Activated CD4-positive, alpha-beta memory T cell treated with anti-CD3 and anti-CD28 coated beads for 36 hours (primary cell): ENCODE data around the gene PDE8A. TPM values are rescaled to one million over a fixed set of nuclear protein-coding genes. Genes with fewer than 3 reads are reported as not detected.
"Not testable (repeated sequence)": the region's sequence is repeated elsewhere in the genome, so short reads cannot be mapped to it uniquely, and the experiment has no call there.

Source experiments
- CTCF ChIA-PET: fragments of 350-600 bp; sonication (Branson Sonifier 250); formaldehyde crosslinking; loops from one replicate; lab custom pipeline; 2021; ENCODE audit warnings: antibody characterized with exemption, inconsistent platforms; lab: Charles Lee
- POLR2A ChIA-PET: fragments of 350-600 bp; sonication (Branson Sonifier 250); formaldehyde crosslinking; loops from one replicate; lab custom pipeline; 2021; ENCODE audit warnings: antibody characterized with exemption; lab: Charles Lee
- DNase-seq: peaks from one replicate; pipeline ENCODE4 v3.0.0-alpha.2; 2020
- H3K27ac Mint-ChIP-seq: one replicate; pipeline ENCODE4 v1.8.0; 2021; ENCODE audit warnings: mixed read lengths
- H3K27me3 Mint-ChIP-seq: one replicate; pipeline ENCODE4 v1.8.0; 2021; ENCODE audit warnings: mixed read lengths
- H3K36me3 Mint-ChIP-seq: one replicate; pipeline ENCODE4 v1.8.0; 2021; ENCODE audit warnings: mixed read lengths
- H3K4me1 Mint-ChIP-seq: one replicate; pipeline ENCODE4 v1.8.0; 2021; ENCODE audit warnings: low read depth, mixed read lengths
- H3K4me3 Mint-ChIP-seq: one replicate; pipeline ENCODE4 v1.8.0; 2021; ENCODE audit warnings: mild to moderate bottlenecking, mixed read lengths
- H3K9me3 Mint-ChIP-seq: one replicate; pipeline ENCODE4 v1.8.0; 2021; ENCODE audit warnings: mixed read lengths
- intact Hi-C: fragments of 100-400 bp; cut with micrococcal nuclease; formaldehyde crosslinking; loops from one replicate; pipeline ENCODE4 v1.15.1; 2023
- total RNA-seq, 2 experiments: library from RNA; stranded (reverse); gene quantifications; one replicate each; pipeline ENCODE4 v1.2.3, GENCODE V29; 2021

The PDE8A gene
- total RNA-seq, 2 experiments from 2014 or later: 20.8 to 21.2 TPM

DNA sequence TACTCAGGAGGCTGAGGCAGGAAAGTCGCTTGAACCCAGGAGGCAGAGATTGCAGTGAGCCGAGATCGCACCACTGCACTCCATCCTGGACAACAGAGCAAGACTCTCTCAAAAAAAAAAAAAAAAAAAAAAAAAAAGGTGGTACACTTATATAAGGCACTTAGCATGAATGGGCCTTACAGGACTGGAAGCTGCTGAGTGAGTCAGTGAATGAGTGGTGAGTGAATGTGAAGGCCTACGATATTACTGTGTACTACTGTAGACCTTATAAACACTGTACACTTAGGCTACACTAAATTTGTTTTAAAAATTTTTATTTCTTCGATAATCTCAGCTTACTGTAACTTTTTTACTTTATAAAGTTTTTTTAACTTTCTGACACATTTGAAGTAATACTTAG, 15.1 kb downstream of the PDE8A start:
- POLR2A ChIA-PET, H3K27me3 Mint-ChIP-seq, CTCF ChIA-PET, H3K9me3 Mint-ChIP-seq, H3K4me3 Mint-ChIP-seq, H3K27ac Mint-ChIP-seq, intact Hi-C loops, DNase-seq, H3K36me3 Mint-ChIP-seq: not testable (repeated sequence)
- H3K4me1 Mint-ChIP-seq: peaks cover 36% of the 10 kb centered on the region

DNA sequence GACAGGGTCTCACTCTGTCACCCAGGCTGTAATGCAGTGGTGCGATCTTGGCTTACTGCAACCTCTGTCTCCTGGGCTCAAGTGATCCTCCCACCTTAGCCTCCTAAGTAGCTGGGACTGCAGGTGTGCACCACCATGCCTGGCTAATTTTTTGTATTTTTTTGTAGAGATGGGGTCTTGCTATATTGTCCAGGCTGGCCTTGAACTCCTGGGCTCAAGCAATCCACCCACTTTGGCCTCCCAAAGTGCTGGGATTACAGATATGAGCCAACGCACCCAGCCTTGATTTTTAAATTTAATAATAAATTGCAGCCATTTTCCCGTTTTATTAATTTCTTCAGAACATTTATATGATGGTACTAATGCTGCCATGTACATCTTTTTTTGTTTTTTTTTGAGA, 15.6 kb downstream of the PDE8A start:
- intact Hi-C loops, DNase-seq, POLR2A ChIA-PET, CTCF ChIA-PET, H3K27ac Mint-ChIP-seq, H3K9me3 Mint-ChIP-seq, H3K36me3 Mint-ChIP-seq, H3K4me3 Mint-ChIP-seq, H3K27me3 Mint-ChIP-seq: not testable (repeated sequence)
- peaks cover 37% of the 10 kb centered on the region for H3K4me1 Mint-ChIP-seq

DNA sequence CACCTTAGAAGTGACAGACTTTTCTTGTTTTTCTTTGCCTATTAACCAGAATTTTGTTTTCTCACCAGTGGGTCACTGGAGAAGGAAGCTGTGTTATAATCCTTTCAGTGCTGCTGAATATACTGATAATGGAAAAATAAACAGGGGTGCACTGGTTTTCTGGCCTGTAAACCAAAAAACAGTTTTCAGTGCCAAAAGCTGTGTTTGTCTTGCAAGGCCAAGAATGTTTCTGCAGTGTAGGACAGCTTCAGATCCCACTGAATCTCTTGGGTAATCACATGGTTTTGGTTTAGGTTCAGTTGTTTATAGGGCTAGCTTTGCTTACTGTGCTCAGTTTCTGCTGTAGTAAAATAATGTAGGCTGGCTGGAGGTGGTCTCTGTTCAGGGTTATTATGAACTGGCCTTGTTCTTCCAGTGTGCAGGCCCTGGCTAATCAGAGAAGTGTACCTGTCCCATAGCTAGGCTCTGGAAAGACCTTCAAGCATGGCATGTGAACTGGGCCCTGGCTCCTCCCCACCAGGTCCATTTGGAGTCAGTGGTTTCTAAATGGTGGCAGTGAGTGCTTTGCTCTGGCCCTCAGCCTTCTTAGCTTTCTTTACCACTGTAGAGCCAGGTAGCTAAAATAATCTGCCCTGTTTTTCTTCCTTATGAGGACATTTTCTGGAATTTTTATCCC, 18.7 kb downstream of the PDE8A start:
- no peak overlapping the region for H3K27ac Mint-ChIP-seq
- no peak overlapping the region for H3K4me3 Mint-ChIP-seq
- H3K27me3 Mint-ChIP-seq: no peaks in the 10 kb centered on the region
- no peak for DNase-seq
- intact Hi-C loops: no loop called here
- H3K9me3 Mint-ChIP-seq: no peaks in the 10 kb centered on the region
- ChIA-PET CTCF (no interaction called here), POLR2A (no interaction called here)
- no peaks in the 10 kb centered on the region for H3K36me3 Mint-ChIP-seq
- H3K4me1 Mint-ChIP-seq: peaks cover 40% of the 10 kb centered on the region

DNA sequence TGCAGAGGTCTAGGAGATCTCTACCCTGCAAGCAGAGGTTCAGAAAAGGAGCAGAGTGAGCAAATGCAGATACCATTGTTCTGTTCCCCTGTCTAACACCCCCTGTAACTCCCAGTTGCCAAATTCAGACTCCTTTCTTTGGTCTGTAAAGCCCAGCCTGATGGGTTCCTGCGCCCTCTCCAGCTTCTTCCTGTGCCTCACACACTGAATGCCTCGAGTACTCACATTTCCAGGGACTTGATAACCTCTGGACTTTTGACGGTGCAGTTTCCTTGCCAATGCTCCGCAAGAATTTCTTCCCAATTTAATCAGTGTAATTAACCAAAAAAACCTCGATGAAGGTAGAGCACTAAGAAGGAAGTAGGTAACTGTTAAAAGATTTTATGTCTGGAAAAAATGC, 19.3 kb downstream of the PDE8A start:
- DNase-seq: no peak
- Mint-ChIP-seq H3K4me1 (peaks cover 40% of the 10 kb centered on the region), H3K36me3 (no peaks in the 10 kb centered on the region), H3K4me3 (no peak overlapping the region), H3K9me3 (no peaks in the 10 kb centered on the region), H3K27ac (no peak overlapping the region), H3K27me3 (no peaks in the 10 kb centered on the region)
- POLR2A ChIA-PET: no interaction called here
- CTCF ChIA-PET: no interaction called here
- intact Hi-C loops: no loop called here

DNA sequence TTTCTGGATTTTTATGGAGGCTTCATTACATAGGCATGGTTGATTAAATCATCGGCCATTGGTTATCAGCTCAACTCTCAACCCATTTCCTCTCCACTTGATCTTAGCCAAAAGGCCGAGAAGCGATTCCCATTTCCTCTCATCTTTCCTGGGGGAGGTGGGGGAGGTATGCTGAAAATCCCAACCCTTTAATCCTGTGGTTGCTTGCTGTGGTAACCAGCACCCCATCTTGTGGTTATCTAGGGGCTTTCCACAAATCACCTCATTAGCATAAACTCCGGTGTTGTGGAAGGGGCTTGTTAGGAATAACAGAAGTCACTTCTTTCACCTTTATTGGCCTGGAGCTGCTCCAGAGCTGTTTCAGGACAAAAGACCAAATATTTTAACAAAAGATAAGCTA, 20.9 kb downstream of the PDE8A start:
- H3K27me3 Mint-ChIP-seq: no peaks in the 10 kb centered on the region
- ChIA-PET CTCF (interaction anchor here (0.9 to 1.0 kb wide), 2 partner anchors 42 to 107 kb away, joined by 3 to 5 read pairs; no protein-coding TSS in a partner anchor), POLR2A (no interaction called here)
- intact Hi-C loops: no loop called here
- H3K27ac Mint-ChIP-seq: no peak overlapping the region
- DNase-seq: no peak
- H3K36me3 Mint-ChIP-seq: no peaks in the 10 kb centered on the region
- H3K9me3 Mint-ChIP-seq: no peaks in the 10 kb centered on the region
- H3K4me1 Mint-ChIP-seq: peaks cover 47% of the 10 kb centered on the region
- no peak overlapping the region for H3K4me3 Mint-ChIP-seq

DNA sequence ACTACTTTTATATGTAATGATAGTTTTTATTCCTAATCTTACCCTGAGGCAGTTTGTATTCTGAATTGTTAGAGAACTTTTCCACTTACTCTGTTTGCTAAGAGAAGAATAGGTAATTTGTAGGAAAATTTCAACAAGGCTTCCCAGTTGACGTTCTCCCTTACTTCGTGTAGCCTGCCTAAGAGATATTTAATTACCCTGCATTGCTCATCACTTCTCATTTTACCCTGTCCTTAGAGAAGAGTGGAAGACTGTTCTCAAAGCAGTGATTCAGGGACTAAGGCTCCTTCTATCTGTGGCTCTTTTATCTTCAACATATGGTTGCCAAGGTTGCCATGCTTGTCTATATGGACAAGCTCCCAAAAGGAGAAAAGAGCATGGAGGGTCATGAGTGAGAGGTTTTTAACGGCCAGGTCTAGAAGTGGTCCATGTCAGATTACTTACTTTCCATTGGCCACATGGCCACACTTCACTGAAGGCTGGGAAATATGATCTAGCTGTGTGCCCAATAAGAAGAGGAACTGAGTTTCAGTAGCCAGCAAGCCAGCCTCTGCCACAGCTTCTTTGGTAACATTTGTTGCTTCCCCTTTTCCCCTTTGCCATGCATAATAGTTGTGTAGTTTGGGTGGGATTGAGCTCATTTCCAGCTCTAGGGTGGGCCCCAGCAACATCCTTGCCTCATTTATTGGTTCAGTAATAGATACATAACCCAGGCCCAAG, 22.1 kb downstream of the PDE8A start:
- Mint-ChIP-seq H3K27me3 (no peaks in the 10 kb centered on the region), H3K36me3 (no peaks in the 10 kb centered on the region), H3K4me1 (peaks cover 52% of the 10 kb centered on the region), H3K9me3 (no peaks in the 10 kb centered on the region), H3K27ac (no peak overlapping the region), H3K4me3 (no peak overlapping the region)
- ChIA-PET POLR2A (no interaction called here), CTCF (interaction anchor here (0.9 kb wide), 1 partner anchor 40 kb away, joined by 3 read pairs; no protein-coding TSS in a partner anchor)
- DNase-seq: no peak
- intact Hi-C loops: no loop called here

DNA sequence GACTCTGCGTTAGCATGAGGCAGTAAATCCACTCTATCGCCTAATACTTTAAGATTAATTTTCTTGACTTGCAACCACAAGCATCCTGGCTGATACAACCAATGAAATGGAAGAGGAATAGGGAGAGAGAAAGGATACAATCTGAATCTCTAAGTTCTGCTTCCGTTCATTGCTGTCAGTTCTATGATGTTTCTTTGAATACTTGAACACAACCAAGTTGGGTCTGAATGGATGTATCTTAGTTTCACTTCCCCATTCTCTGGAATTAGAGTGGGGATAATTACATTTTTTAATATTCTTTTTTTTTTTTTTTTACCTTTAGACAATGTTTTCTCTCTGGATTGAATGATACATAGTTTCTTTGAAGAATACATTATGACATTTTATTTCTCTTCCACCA, 22.9 kb downstream of the PDE8A start:
- POLR2A ChIA-PET: no interaction called here
- intact Hi-C loops: no loop called here
- DNase-seq: no peak
- Mint-ChIP-seq H3K27ac (no peak overlapping the region), H3K9me3 (no peaks in the 10 kb centered on the region), H3K4me3 (no peak overlapping the region), H3K27me3 (no peaks in the 10 kb centered on the region), H3K4me1 (peaks cover 53% of the 10 kb centered on the region), H3K36me3 (no peaks in the 10 kb centered on the region)
- CTCF ChIA-PET: interaction anchor here (1.2 kb wide), 1 partner anchor 47 kb away, joined by 3 read pairs; no protein-coding TSS in a partner anchor

DNA sequence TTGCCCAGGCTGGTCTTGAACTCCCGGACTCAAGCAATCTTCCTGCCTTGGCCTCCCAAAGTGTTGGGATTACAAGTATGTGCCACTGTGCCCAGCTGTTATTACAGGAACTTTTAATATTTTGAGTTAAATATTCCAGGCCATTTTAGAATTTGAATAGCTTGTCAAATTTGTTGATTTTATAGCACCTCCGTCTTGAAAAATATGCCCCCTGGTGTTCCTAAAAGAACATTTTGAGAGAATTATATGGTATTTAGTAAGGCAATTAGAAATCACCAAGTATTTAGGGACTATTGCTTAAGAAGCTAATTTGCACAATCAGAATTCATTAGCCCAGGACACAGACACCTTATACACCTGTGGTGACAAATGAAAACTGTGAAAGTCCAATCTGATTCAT, 23.7 kb downstream of the PDE8A start:
- ChIA-PET CTCF (interaction anchor here (0.7 to 1.2 kb wide), 2 partner anchors 48 to 77 kb away, joined by 3 read pairs; no protein-coding TSS in a partner anchor), POLR2A (no interaction called here)
- no peaks in the 10 kb centered on the region for H3K9me3 Mint-ChIP-seq

DNA sequence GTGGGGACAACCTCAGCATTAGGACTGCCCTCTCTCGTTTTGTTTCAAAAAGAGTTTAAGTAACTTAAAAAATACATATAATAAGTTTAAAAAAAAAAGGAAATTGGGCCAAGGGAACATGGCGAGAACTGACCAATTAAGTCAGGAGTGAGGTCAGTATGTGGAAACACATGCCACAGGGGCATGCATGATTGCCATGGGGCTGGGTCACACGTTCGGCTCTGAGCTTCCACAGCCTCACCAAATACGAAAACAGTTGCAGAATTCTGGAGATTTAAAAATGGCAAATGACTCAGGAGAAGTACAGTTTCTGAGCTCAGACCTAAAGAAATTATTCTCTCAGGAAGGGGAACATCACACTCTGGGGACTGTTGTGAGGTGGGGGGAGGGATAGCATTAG, 24.1 kb downstream of the PDE8A start:
- H3K4me3 Mint-ChIP-seq: no peak overlapping the region
- POLR2A ChIA-PET: no interaction called here
- CTCF ChIA-PET: no interaction called here
- no peaks in the 10 kb centered on the region for H3K36me3 Mint-ChIP-seq
- intact Hi-C loops: no loop called here
- no peak overlapping the region for H3K27ac Mint-ChIP-seq
- H3K4me1 Mint-ChIP-seq: peaks cover 52% of the 10 kb centered on the region
- H3K9me3 Mint-ChIP-seq: no peaks in the 10 kb centered on the region
- H3K27me3 Mint-ChIP-seq: no peaks in the 10 kb centered on the region
- no peak for DNase-seq

More for the DNA sequence above, 23.7 kb downstream of the PDE8A start:
- intact Hi-C loops: no loop called here
- no peak overlapping the region for H3K4me3 Mint-ChIP-seq
- no peaks in the 10 kb centered on the region for H3K36me3 Mint-ChIP-seq
- H3K27me3 Mint-ChIP-seq: no peaks in the 10 kb centered on the region
- H3K4me1 Mint-ChIP-seq: peaks cover 52% of the 10 kb centered on the region
- H3K27ac Mint-ChIP-seq: no peak overlapping the region
- DNase-seq: no peak

DNA sequence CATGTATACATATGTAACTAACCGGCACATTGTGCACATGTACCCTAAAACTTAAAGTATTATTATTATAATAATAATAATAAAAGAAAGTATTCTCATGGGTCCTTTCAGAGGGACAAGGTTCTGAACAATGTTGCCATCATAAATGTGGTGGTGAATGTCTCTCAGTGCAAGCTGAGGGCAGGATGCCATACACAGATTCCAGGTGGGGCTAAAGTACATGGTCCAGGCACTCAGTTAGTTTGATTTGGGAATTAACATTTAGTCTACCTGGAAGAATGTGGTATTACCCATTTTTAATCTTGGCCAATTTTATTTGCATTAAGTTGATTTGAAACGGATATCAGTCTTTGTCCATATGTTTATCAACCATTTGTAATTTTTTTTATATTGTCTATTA, 24.5 kb downstream of the PDE8A start:
- intact Hi-C loops: no loop called here
- Mint-ChIP-seq H3K4me1 (peaks cover 51% of the 10 kb centered on the region), H3K27me3 (no peaks in the 10 kb centered on the region), H3K36me3 (no peaks in the 10 kb centered on the region), H3K27ac (no peak overlapping the region), H3K4me3 (no peak overlapping the region), H3K9me3 (peaks cover 3% of the 10 kb centered on the region)
- ChIA-PET CTCF (no interaction called here), POLR2A (no interaction called here)
- DNase-seq: no peak

DNA sequence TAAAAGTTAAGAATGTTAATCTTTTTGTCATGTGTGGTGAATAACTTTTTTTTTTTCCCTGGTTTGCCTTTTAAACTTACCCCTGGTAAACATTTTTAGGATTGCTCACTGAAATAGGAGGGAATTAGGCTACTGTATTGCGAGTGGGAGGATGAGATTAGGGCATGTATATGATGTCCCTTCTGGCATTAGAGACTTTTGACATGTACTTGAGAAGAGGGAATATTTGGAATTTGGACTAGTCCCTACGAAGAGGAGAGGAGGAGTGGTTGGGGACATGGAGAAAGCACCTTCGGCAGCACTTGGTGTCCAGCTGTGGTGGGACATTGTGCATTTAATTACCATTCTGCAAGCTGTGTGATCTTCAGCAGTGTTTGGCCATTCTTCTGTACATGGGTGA, 25.0 kb downstream of the PDE8A start:
- Mint-ChIP-seq H3K4me3 (no peak overlapping the region), H3K27me3 (no peaks in the 10 kb centered on the region), H3K36me3 (no peaks in the 10 kb centered on the region), H3K4me1 (peaks cover 47% of the 10 kb centered on the region), H3K9me3 (peaks cover 4% of the 10 kb centered on the region), H3K27ac (no peak overlapping the region)
- no peak for DNase-seq
- ChIA-PET POLR2A (no interaction called here), CTCF (no interaction called here)
- intact Hi-C loops: no loop called here

DNA sequence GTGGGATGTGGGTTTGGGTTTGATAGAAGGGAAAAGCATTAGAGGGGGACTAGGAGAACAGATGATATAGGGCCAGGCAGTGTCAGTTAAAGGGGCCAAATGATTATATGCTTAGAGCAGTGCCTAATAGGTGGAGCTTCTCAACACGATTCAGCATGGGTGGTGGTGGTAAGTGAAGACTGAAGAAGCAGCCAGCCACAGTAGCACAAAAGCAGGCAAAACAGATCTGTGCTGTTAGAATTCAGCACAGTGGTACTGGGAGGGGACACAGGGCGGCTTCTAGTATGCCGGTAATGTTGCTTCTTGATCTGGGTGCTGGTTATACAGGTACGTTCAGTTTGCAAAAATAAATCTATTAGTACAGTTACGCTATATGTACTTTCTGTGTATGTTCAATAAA, 25.5 kb downstream of the PDE8A start:
- H3K9me3 Mint-ChIP-seq: peaks cover 4% of the 10 kb centered on the region
- H3K36me3 Mint-ChIP-seq: no peaks in the 10 kb centered on the region
- H3K4me1 Mint-ChIP-seq: peaks cover 42% of the 10 kb centered on the region
- POLR2A ChIA-PET: no interaction called here
- CTCF ChIA-PET: no interaction called here
- no peak for DNase-seq
- no peak overlapping the region for H3K4me3 Mint-ChIP-seq
- intact Hi-C loops: no loop called here
- H3K27ac Mint-ChIP-seq: no peak overlapping the region
- no peaks in the 10 kb centered on the region for H3K27me3 Mint-ChIP-seq
